ENCODE results near the gene INPP5B.
"Not testable (repeated sequence)": the region's sequence is repeated elsewhere in the genome, so short reads cannot be mapped to it uniquely, and the experiment has no call there.

The INPP5B gene

GRCh38 chr1:37940299-37940947, 6.4 kb downstream of the INPP5B start:
- no peaks in the 10 kb centered on the region for H3K36me3 ChIP-seq (replicated peaks; ENCODE audit: insufficient read depth, low read length)
- H3K27ac ChIP-seq (ENCODE audit: low read length), result no peak overlapping the region

GRCh38 chr1:37936760-37937159, 10.1 kb downstream of the INPP5B start:
- H3K9ac ChIP-seq (ENCODE audit: low read length), result not testable (repeated sequence)

More at GRCh38 chr1:37940299-37940947, 6.4 kb downstream of the INPP5B start:
- H3K27me3 ChIP-seq (replicated peaks; ENCODE audit: insufficient read depth, low read length), result no peaks in the 10 kb centered on the region
- H3K9me3 ChIP-seq (replicated peaks; ENCODE audit: insufficient read depth, low read length), result no peaks in the 10 kb centered on the region
- H3K9ac ChIP-seq (ENCODE audit: low read length), result no peak overlapping the region
- no peaks in the 10 kb centered on the region for H4K20me1 ChIP-seq (ENCODE audit: insufficient read depth, low read length)
- H3F3A ChIP-seq (ENCODE audit: insufficient read depth, low read length), result no peaks in the 10 kb centered on the region
- no peak overlapping the region for H3K4me2 ChIP-seq (ENCODE audit: low read depth, low read length)
- H3K4me3 ChIP-seq (ENCODE audit: low read length), result no peak overlapping the region
- no peaks in the 10 kb centered on the region for H3K4me1 ChIP-seq (ENCODE audit: low read length)
- no peak overlapping the region for H2AFZ ChIP-seq (ENCODE audit: low read length)
- no peaks in the 10 kb centered on the region for H3K9me2 ChIP-seq (replicated peaks; ENCODE audit: insufficient read depth, low read length)
- H3K79me2 ChIP-seq (ENCODE audit: low read length), result peaks cover 2% of the 10 kb centered on the region
- no peak for TF ChIP-seq EZH2phosphoT487 (IDR thresholded peaks at IDR 0.05; ENCODE audit: low read length)
- no peak for DNase-seq

GRCh38 chr1:37932759-37933158, 14.1 kb downstream of the INPP5B start:
- TF ChIP-seq CTCF (IDR thresholded peaks at IDR 0.05; ENCODE audit: low read length) (no peak), EZH2 (optimal IDR thresholded peaks at IDR 0.05; ENCODE audit: low read depth, low read length) (no peak)
- Histone ChIP-seq H3K9ac (ENCODE audit: low read length) (no peak overlapping the region), H3K27me3 (replicated peaks; ENCODE audit: insufficient read depth, low read length) (no peaks in the 10 kb centered on the region), H2AFZ (ENCODE audit: low read length) (no peak overlapping the region), H3K9me3 (replicated peaks; ENCODE audit: insufficient read depth, low read length) (no peaks in the 10 kb centered on the region), H3K4me1 (ENCODE audit: low read length) (no peaks in the 10 kb centered on the region), H3K27ac (ENCODE audit: low read length) (no peak overlapping the region), H3K4me2 (ENCODE audit: low read depth, low read length) (no peak overlapping the region), H3F3A (ENCODE audit: insufficient read depth, low read length) (no peaks in the 10 kb centered on the region), H4K20me1 (ENCODE audit: insufficient read depth, low read length) (no peaks in the 10 kb centered on the region), H3K36me3 (replicated peaks; ENCODE audit: insufficient read depth, low read length) (no peaks in the 10 kb centered on the region), H3K79me2 (ENCODE audit: low read length) (peaks cover 22% of the 10 kb centered on the region), H3K9me2 (replicated peaks; ENCODE audit: insufficient read depth, low read length) (no peaks in the 10 kb centered on the region), H3K4me3 (ENCODE audit: low read length) (no peak overlapping the region)
- DNase-seq, result no peak

More at GRCh38 chr1:37936760-37937159, 10.1 kb downstream of the INPP5B start:
- H4K20me1 ChIP-seq (ENCODE audit: insufficient read depth, low read length); H3K27me3 ChIP-seq (replicated peaks; ENCODE audit: insufficient read depth, low read length); DNase-seq; H3K36me3 ChIP-seq (replicated peaks; ENCODE audit: insufficient read depth, low read length); H3K27ac ChIP-seq (ENCODE audit: low read length); H3F3A ChIP-seq (ENCODE audit: insufficient read depth, low read length); H3K79me2 ChIP-seq (ENCODE audit: low read length); H3K4me2 ChIP-seq (ENCODE audit: low read depth, low read length); H2AFZ ChIP-seq (ENCODE audit: low read length); H3K4me1 ChIP-seq (ENCODE audit: low read length); H3K9me3 ChIP-seq (replicated peaks; ENCODE audit: insufficient read depth, low read length); H3K9me2 ChIP-seq (replicated peaks; ENCODE audit: insufficient read depth, low read length); H3K4me3 ChIP-seq (ENCODE audit: low read length): not testable (repeated sequence)

- no peaks in the 10 kb centered on the region for H3K36me3 ChIP-seq (replicated peaks; ENCODE audit: insufficient read depth, low read length)
- no peaks in the 10 kb centered on the region for H3K27me3 ChIP-seq (replicated peaks; ENCODE audit: insufficient read depth, low read length)
- peak overlapping the region; percentile 74; the same call in 1 of the 2 replicates for H3K9ac ChIP-seq (ENCODE audit: low read length)
- peak overlapping the region; percentile 85 for H3K4me3 ChIP-seq (ENCODE audit: low read length)
- no peaks in the 10 kb centered on the region for H3K4me1 ChIP-seq (ENCODE audit: low read length)
- TF ChIP-seq CTCF (IDR thresholded peaks at IDR 0.05; ENCODE audit: low read length) (no peak), EZH2phosphoT487 (IDR thresholded peaks at IDR 0.05; ENCODE audit: low read length) (no peak), EZH2 (optimal IDR thresholded peaks at IDR 0.05; ENCODE audit: low read depth, low read length) (no peak)
- no peaks in the 10 kb centered on the region for H3K9me3 ChIP-seq (replicated peaks; ENCODE audit: insufficient read depth, low read length)
- H3K9me2 ChIP-seq (replicated peaks; ENCODE audit: insufficient read depth, low read length), result no peaks in the 10 kb centered on the region
- peak; percentile 97 for DNase-seq
- H2AFZ ChIP-seq (ENCODE audit: low read length), result peak overlapping the region; percentile 93
- peak overlapping the region; percentile 99 for H3K4me2 ChIP-seq (ENCODE audit: low read depth, low read length)
- H3K79me2 ChIP-seq (ENCODE audit: low read length), result peaks cover 22% of the 10 kb centered on the region
- H4K20me1 ChIP-seq (ENCODE audit: insufficient read depth, low read length), result no peaks in the 10 kb centered on the region
- no peaks in the 10 kb centered on the region for H3F3A ChIP-seq (ENCODE audit: insufficient read depth, low read length)
- H3K27ac ChIP-seq (ENCODE audit: low read length), result no peak overlapping the region
Observed at GRCh38 chr1:37931361-37932158, 15.3 kb downstream of the INPP5B start.

All from MM.1S (cell line).